ENCODE measurements around the gene ADAM15.

ADAM15 gene

GRCh38 chr1:155086128-155086741, 35.1 kb downstream of the ADAM15 start:
- peak; percentile 100 for TF ChIP-seq CTCF (IDR thresholded peaks at IDR 0.05; ENCODE audit: extremely low read depth, missing control alignments)
- peak; percentile 85 for DNase-seq (ENCODE audit: low spot score)

DNA sequence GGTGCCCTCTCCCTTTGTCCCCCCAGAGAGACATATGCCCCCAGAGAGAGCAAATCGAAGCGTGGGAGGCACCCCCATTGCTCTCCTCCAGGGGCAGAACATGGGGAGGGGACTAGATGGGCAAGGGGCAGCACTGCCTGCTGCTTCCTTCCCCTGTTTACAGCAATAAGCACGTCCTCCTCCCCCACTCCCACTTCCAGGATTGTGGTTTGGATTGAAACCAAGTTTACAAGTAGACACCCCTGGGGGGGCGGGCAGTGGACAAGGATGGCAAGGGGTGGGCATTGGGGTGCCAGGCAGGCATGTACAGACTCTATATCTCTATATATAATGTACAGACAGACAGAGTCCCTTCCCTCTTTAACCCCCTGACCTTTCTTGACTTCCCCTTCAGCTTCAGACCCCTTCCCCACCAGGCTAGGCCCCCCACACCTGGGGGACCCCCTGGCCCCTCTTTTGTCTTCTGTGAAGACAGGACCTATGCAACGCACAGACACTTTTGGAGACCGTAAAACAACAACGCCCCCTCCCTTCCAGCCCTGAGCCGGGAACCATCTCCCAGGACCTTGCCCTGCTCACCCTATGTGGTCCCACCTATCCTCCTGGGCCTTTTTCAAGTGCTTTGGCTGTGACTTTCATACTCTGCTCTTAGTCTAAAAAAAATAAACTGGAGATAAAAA, 35.9 kb downstream of the ADAM15 start:
- DNase-seq (ENCODE audit: low spot score), result no peak
- TF ChIP-seq CTCF (IDR thresholded peaks at IDR 0.05; ENCODE audit: extremely low read depth, missing control alignments), result peak; percentile 15

DNA sequence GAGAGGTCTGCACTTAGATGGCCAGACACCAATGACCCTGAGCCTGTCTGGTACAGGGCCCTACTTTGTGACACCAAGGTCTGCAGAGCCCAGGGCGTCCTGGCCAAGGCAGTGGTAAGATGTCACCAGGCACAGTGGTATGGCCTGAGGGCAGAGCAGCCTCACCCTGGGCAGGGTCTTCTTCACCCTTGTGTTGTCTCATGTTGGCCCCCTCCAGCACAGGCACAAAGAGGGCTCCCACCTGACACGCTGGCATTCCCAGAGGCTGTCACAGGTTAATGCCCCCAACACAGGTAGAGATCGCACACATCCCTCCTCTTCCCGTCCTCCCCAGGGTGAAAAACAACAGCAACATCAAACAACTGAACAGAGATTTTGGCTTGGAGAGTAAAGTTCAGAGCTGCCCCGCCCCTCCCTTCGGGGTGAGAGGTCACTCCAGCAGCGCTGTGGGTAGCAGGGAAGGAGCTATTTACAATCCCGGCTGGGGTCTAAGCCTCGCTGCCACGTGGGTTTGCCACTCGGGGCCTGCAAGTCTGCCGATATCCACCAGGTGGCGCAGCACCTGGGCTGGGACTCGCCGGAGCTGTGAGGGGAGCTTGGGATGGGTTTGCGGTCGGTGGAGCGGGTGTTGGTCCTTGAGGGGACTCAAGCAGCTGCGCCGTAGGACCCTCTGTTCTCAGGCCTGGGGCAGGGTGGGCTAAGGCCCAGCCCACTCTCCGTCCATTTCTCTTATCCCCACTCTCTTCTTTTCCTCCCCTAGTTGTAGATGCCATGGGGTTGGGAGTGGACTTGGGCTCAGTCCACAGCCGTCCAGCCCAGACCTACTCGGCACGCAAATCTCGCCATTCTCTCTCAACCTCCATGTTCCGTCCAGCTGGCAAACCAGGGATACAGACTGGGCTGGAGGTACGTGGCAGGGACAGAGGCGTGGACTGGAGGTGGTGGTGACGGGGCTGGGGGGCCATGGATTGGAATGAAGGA, 40.2 kb downstream of the ADAM15 start:
- TF ChIP-seq CTCF (IDR thresholded peaks at IDR 0.05; ENCODE audit: extremely low read depth, missing control alignments), result peak; percentile 93
- peak; percentile 76 for DNase-seq (ENCODE audit: low spot score)

DNA sequence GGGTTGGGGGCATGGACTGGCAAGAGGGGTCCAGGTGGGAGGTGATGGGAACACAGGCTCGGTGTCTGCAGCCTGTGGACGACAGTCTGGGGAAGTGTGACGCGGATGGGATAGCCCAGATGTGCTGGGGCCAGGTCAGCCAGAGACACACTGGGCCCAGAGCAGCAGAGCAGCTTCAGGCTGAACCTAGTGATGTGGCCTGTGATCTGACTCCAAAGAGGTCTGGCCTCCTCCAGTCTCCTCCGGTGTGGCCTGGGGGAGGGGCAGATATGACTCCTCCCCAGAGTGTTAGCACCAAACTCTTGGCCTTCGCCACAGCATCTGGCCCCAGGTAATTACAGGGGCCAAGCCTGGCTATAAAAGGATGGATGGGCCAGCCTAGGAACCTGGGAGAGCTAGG, 41.0 kb downstream of the ADAM15 start:
- no peak for TF ChIP-seq CTCF (IDR thresholded peaks at IDR 0.05; ENCODE audit: extremely low read depth, missing control alignments)
- no peak for DNase-seq (ENCODE audit: low spot score)

DNA sequence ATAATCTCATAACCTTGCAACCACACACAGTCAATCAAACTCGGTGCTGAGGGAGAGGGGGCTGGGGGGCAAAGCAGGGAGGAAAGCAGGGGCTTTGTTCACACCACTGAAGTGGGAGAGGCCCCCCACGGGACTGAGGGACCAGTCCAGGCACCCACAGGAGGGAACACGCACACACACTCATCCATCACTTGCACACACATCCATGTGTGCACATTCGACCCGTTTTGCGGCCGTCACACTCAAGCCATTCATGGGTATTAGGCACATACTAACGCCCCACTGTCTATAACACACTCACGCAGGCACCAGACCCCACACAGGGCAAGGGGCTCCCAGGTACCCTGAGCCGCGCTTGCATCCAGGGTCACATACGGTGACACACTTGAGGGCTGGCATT, 41.5 kb downstream of the ADAM15 start:
- DNase-seq (ENCODE audit: low spot score), result no peak

DNA sequence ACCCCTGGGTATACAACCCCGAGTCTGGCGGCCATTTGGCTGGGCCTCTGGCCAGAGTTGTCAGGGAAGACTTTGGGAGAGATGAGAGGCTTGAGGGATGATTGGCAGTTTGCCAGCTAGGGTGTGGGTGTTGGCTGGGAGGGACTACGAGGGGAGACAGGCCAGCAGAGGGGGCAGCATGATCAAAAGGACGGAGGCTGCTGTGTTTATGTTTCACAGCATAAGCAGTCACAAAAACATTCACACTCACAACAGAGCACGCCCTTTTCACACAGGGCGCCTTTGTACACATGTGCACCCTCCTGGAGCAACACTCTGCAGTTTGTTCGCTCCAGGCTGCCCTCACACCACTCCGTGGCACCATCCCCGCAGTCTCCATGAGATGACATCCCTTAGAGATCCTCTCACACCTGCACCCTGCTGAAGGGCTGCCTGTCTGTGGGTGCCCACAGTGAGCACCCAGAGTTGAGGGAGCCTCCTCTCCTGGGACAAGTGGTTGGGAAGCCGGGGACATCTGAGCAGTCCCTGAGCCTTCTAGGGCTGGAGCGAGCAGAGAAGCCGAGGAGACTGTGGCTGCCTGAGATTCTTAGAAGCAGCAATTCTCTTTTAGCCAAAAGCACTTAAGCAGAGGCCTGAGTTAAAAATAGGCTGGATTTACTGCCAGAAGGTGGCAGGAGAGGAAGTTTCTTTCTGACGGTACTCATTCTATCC, 43.0 kb downstream of the ADAM15 start:
- TF ChIP-seq CTCF (IDR thresholded peaks at IDR 0.05; ENCODE audit: extremely low read depth, missing control alignments), result no peak
- DNase-seq (ENCODE audit: low spot score), result no peak

More for the DNA sequence above, 41.5 kb downstream of the ADAM15 start:
- no peak for TF ChIP-seq CTCF (IDR thresholded peaks at IDR 0.05; ENCODE audit: extremely low read depth, missing control alignments)
